GM12874 (cell line): ENCODE results near the gene PDE5A.

Experiments
- TF ChIP-seq, protein P1 (sequence below): IDR thresholded peaks from 2 replicates; pipeline ENCODE4 v1.5.1; 2011; ENCODE audit warnings: low read depth, mild to moderate bottlenecking, control low read depth, low read length, moderate library complexity; ENCODE audit not compliant: insufficient read depth

Gene PDE5A

DNA sequence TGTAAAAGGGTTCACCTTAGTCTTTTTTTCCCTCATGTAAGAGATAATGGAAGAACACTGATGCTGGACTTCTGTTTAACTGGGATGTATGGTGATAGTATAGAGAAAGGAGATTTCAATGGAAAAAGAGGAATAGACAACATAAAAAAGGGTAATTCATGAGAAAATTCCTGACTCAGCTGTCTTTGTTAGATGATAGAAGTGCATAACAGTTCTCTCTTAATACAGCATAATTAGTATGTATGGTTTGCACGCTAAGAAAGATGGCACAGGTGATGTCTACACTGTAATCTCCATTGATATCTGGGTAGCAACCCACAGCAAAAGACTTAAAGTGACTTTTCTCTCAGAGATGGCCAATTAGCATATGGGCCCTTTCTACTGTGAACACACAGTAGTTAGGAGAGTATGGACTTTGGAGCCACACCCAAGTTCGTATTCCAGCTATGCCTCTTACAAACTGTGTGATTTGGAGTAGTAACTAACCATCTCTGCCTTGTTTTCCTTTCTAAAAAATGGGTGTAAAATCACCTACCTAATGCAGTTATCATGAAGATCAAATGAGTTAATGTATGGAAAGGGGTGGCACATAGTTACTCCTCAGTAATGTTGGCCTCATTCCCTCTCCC is 149.3 kb downstream of the PDE5A start:
- TF ChIP-seq, protein P1, sequence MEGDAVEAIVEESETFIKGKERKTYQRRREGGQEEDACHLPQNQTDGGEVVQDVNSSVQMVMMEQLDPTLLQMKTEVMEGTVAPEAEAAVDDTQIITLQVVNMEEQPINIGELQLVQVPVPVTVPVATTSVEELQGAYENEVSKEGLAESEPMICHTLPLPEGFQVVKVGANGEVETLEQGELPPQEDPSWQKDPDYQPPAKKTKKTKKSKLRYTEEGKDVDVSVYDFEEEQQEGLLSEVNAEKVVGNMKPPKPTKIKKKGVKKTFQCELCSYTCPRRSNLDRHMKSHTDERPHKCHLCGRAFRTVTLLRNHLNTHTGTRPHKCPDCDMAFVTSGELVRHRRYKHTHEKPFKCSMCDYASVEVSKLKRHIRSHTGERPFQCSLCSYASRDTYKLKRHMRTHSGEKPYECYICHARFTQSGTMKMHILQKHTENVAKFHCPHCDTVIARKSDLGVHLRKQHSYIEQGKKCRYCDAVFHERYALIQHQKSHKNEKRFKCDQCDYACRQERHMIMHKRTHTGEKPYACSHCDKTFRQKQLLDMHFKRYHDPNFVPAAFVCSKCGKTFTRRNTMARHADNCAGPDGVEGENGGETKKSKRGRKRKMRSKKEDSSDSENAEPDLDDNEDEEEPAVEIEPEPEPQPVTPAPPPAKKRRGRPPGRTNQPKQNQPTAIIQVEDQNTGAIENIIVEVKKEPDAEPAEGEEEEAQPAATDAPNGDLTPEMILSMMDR, result no peak

- TF ChIP-seq, protein P1, result no peak
Measured at GRCh38 chr4:119478446-119479179, 150.0 kb downstream of the PDE5A start.

DNA sequence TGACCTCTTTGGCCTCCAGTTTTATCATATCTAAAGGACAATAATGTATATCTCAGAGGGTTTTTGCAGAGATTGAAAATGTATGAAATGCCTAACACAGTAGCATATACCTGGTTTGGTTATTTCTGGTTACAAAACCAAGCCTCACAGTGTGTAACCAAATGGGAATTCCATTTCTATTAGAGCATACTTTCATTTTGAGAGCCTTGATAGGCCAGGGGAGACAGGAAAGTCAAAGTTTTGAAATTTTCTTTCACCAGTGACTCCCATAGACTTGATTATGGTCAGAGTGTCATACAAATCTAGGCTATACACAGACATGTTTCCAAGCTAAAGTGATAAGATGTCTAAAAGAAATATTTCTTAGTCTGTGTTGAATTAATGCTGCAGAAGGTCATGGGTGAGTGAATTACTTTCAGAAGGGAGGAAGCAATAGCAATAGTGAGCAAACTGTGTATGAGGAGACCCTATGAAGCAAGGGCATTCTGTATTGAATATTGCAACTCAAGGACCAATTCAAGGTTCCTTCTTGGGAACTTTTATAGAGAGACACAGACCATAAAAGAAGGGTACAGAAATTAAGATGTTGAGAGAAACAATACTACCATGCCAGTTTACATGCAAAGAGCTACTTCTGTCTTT is 151.1 kb downstream of the PDE5A start:
- TF ChIP-seq, protein P1, result no peak

GRCh38 chr4:119471259-119471658 is 157.3 kb downstream of the PDE5A start:
- TF ChIP-seq, protein P1, result no peak

- TF ChIP-seq, protein P1, result peak; percentile 24; the same call in 1 of the 2 replicates
Measured at GRCh38 chr4:119454491-119455270, 173.9 kb downstream of the PDE5A start.
